IMR-90 (cell line): ENCODE measurements around the gene PTPRF. TPM values are rescaled to one million over a fixed set of nuclear protein-coding genes. Genes with fewer than 3 reads are reported as not detected.

ENCODE experiments used
- ATAC-seq: fragments of 200-7000 bp; cut with Tn5 transposase; 2 replicates; pipeline ENCODE4 v1.9.1; 2020; ENCODE audit warnings: low read depth, mild to moderate bottlenecking, moderate library complexity
- BruUV-seq: library from RNA; stranded (reverse); fragments of 400-500 nt; replicated peaks from 2 replicates; lab custom pipeline; 2021; lab: Mats Ljungman, UMichigan
- CTCF ChIA-PET: fragments of 300-600 bp; formaldehyde crosslinking; extraction: SDS; loops from one replicate; lab custom pipeline; 2021; ENCODE audit warnings: antibody characterized with exemption; lab: Yijun Ruan, JAX
- POLR2A ChIA-PET: fragments of 300-600 bp; sonication (Branson Sonifier 250); formaldehyde crosslinking; loops from one replicate; lab custom pipeline; 2022; ENCODE audit warnings: antibody characterized with exemption; ENCODE audit not compliant: unreplicated experiment; lab: Charles Lee
- DNase-seq: peaks from one replicate; pipeline ENCODE4 v3.0.0; 2013
- H2AFZ ChIP-seq: replicated peaks from 2 replicates; pipeline ENCODE3; 2013; ENCODE audit warnings: low read length, mild to moderate bottlenecking; ENCODE audit not compliant: poor library complexity
- H2AK5ac ChIP-seq: 2 replicates; pipeline ENCODE4 v1.6.1; 2013; ENCODE audit warnings: low read depth, low read length, inconsistent platforms
- H2AK9ac ChIP-seq: replicated peaks from 2 replicates; pipeline ENCODE3; 2013; ENCODE audit warnings: mild to moderate bottlenecking, low read depth, low read length, moderate library complexity; ENCODE audit not compliant: poor library complexity
- H2BK120ac ChIP-seq: 2 replicates; pipeline ENCODE4 v1.6.1; 2013; ENCODE audit warnings: low read depth, low read length, inconsistent platforms
- H2BK15ac ChIP-seq: 3 replicates; pipeline ENCODE4 v1.6.1; 2013; ENCODE audit warnings: low read depth, low read length, inconsistent platforms
- H2BK20ac ChIP-seq: 2 replicates; pipeline ENCODE4 v1.6.1; 2013; ENCODE audit warnings: low read depth, mild to moderate bottlenecking, inconsistent platforms, low read length, moderate library complexity
- H2BK5ac ChIP-seq: 2 replicates; pipeline ENCODE4 v1.6.1; 2013; ENCODE audit warnings: mild to moderate bottlenecking, low read depth, low read length, inconsistent platforms; ENCODE audit not compliant: poor library complexity, severe bottlenecking
- H3K14ac ChIP-seq: replicated peaks from 2 replicates; pipeline ENCODE4 v1.6.1; 2013; ENCODE audit warnings: low read depth, low read length, inconsistent platforms
- H3K18ac ChIP-seq: 2 replicates; pipeline ENCODE4 v1.6.1; 2013; ENCODE audit warnings: low read depth, low read length, control low read depth
- H3K23ac ChIP-seq: 2 replicates; pipeline ENCODE4 v1.6.1; 2013; ENCODE audit warnings: low read depth, low read length, inconsistent platforms
- H3K27ac ChIP-seq: 2 replicates; pipeline ENCODE4 v1.5.1; 2013; ENCODE audit warnings: mild to moderate bottlenecking, control low read depth, low read length; ENCODE audit not compliant: insufficient read depth
- H3K27me3 ChIP-seq: 2 replicates; pipeline ENCODE4 v1.6.1; 2013; ENCODE audit warnings: low read length; ENCODE audit not compliant: control insufficient read depth, insufficient read depth
- H3K36me3 ChIP-seq: 2 replicates; pipeline ENCODE4 v1.6.1; 2013; ENCODE audit warnings: low read length, mixed read lengths; ENCODE audit not compliant: control insufficient read depth, insufficient read depth
- H3K4ac ChIP-seq: 2 replicates; pipeline ENCODE4 v1.6.1; 2013; ENCODE audit warnings: low read depth, low read length, inconsistent platforms
- H3K4me1 ChIP-seq: 2 replicates; pipeline ENCODE4 v1.6.1; 2013; ENCODE audit warnings: low read length, mixed read lengths; ENCODE audit not compliant: control insufficient read depth, insufficient read depth
- H3K4me2 ChIP-seq: 2 replicates; pipeline ENCODE4 v1.6.1; 2013; ENCODE audit warnings: low read depth, mild to moderate bottlenecking, control low read depth, low read length, moderate library complexity
- H3K4me3 ChIP-seq: 2 replicates; pipeline ENCODE4 v1.5.1; 2013; ENCODE audit warnings: low read depth, mild to moderate bottlenecking, control low read depth, low read length, moderate library complexity; ENCODE audit not compliant: insufficient read depth
- H3K56ac ChIP-seq: 2 replicates; pipeline ENCODE4 v1.6.1; 2013; ENCODE audit warnings: low read length, inconsistent platforms; ENCODE audit not compliant: insufficient read depth; ENCODE audit errors: extremely low read depth
- H3K79me1 ChIP-seq, 2 experiments: 2 replicates each; pipeline ENCODE4 v1.6.1; 2013; ENCODE audit warnings: low read length in 2 of 2, inconsistent platforms in 1 of 2, low read depth in 1 of 2
- H3K9ac ChIP-seq: 2 replicates; pipeline ENCODE4 v1.6.1; 2013; ENCODE audit warnings: low read depth, low read length, control low read depth
- H3K9me1 ChIP-seq: 2 replicates; pipeline ENCODE4 v1.6.1; 2013; ENCODE audit warnings: low read length, inconsistent platforms; ENCODE audit not compliant: insufficient read depth
- H3K9me3 ChIP-seq: 2 replicates; pipeline ENCODE4 v1.6.1; 2013; ENCODE audit warnings: low read length; ENCODE audit not compliant: control insufficient read depth, insufficient read depth
- H4K20me1 ChIP-seq: 2 replicates; pipeline ENCODE4 v1.6.1; 2013; ENCODE audit warnings: low read length, inconsistent platforms; ENCODE audit not compliant: insufficient read depth
- H4K5ac ChIP-seq: 2 replicates; pipeline ENCODE4 v1.6.1; 2013; ENCODE audit warnings: mild to moderate bottlenecking, low read depth, low read length, control low read depth
- H4K8ac ChIP-seq, 2 experiments: 2 replicates each; pipeline ENCODE4 v1.6.1; 2013; ENCODE audit warnings: low read depth in 2 of 2, low read length in 2 of 2, control low read depth in 1 of 2, inconsistent platforms in 1 of 2
- H4K91ac ChIP-seq: 2 replicates; pipeline ENCODE4 v1.6.1; 2013; ENCODE audit warnings: low read depth, low read length, inconsistent platforms; ENCODE audit not compliant: insufficient read depth
- BHLHE40 ChIP-seq: fragments of 150-350 bp; IDR thresholded peaks from 2 replicates; pipeline ENCODE4 v1.6.1; 2016; ENCODE audit warnings: mild to moderate bottlenecking, low read depth, low read length
- CEBPB ChIP-seq: IDR thresholded peaks from 2 replicates; pipeline ENCODE4 v1.6.1; 2012; ENCODE audit warnings: low read depth, low read length, improper control_type of control experiment
- CTCF ChIP-seq: conservative IDR thresholded peaks from 2 replicates; pipeline ENCODE4 v1.5.1; 2012; ENCODE audit warnings: mild to moderate bottlenecking, low read depth, low read length, improper control_type of control experiment
- FOS ChIP-seq: fragments of 150-350 bp; IDR thresholded peaks from 2 replicates; pipeline ENCODE4 v1.6.1; 2016; ENCODE audit warnings: low read depth, low read length
- RAD21 ChIP-seq: IDR thresholded peaks from 2 replicates; pipeline ENCODE4 v1.6.1; 2012; ENCODE audit warnings: low read length, improper control_type of control experiment
- RFX5 ChIP-seq: IDR thresholded peaks from 2 replicates; pipeline ENCODE4 v1.8.0; 2012; ENCODE audit warnings: low read depth, mild to moderate bottlenecking, low read length, moderate library complexity
- WGBS, 2 experiments: methylation state at CpG; one replicate each; pipeline versions ENCODE4 v1.1.5 to v1.1.7; 2013; ENCODE audit warnings: missing lambda C conversion rate in 2 of 2; ENCODE audit not compliant: insufficient read length in 1 of 2; ENCODE audit errors: extremely low coverage in 2 of 2; 5-methylcytosine and 5-hydroxymethylcytosine counted together
- dilution Hi-C: fragments of 300-500 bp; cut with HindIII; formaldehyde crosslinking; loops from one replicate; pipeline ENCODE4 v1.14.3; 2018; ENCODE audit warnings: low sequenced_read_pairs; ENCODE audit not compliant: unreplicated experiment
- in situ Hi-C: fragments of 300-500 bp; cut with MboI; formaldehyde crosslinking; loops from 3 replicates; pipeline ENCODE4 v1.14.3; 2019; ENCODE audit warnings: low sequenced_read_pairs, inconsistent platforms, mixed read lengths
- intact Hi-C: fragments of 100-400 bp; cut with micrococcal nuclease; formaldehyde crosslinking; loops from 2 replicates; pipeline ENCODE4 v1.10.0; 2022
- polyA plus RNA-seq, 3 experiments: library from polyadenylated mRNA; depleted of rRNA; stranded (reverse); fragments of >200 nt; gene quantifications; 2 replicates each; pipeline ENCODE4 v1.2.3, GENCODE V29; 2012; ENCODE audit warnings: low replicate concordance in 1 of 3
- total RNA-seq: library from RNA; depleted of rRNA; stranded (reverse); fragments of >200 nt; gene quantifications from 2 replicates; pipeline ENCODE4 v1.2.3, GENCODE V29; 2012

The PTPRF gene
- total and polyA plus RNA-seq, 2 of the 4 experiments (the other 2 are of a cell fraction): 25.8 to 92.3 TPM

- no peak overlapping the region for H3K27ac ChIP-seq
- no peak overlapping the region for H2BK15ac ChIP-seq
- H3K27me3 ChIP-seq: no peaks in the 10 kb centered on the region
- H3K9me1 ChIP-seq: peaks cover 21% of the 10 kb centered on the region
- no peak overlapping the region for H3K23ac ChIP-seq
- no peak overlapping the region for H3K4me3 ChIP-seq
- TF ChIP-seq RAD21: no peak
- no peak for TF ChIP-seq BHLHE40
- TF ChIP-seq FOS: no peak
- TF ChIP-seq CEBPB: no peak
- no peak for TF ChIP-seq RFX5
- TF ChIP-seq CTCF: no peak
- H3K36me3 ChIP-seq: peaks cover 24% of the 10 kb centered on the region
- H2BK20ac ChIP-seq: no peak overlapping the region
- dilution Hi-C loops: no loop called here
- no peak overlapping the region for H4K5ac ChIP-seq
- H3K56ac ChIP-seq: no peak overlapping the region
- H4K20me1 ChIP-seq: peaks cover 70% of the 10 kb centered on the region
- H2AK5ac ChIP-seq: no peak overlapping the region
- intact Hi-C loops: no loop called here
- ATAC-seq (no peak), DNase-seq (no peak)
- H2BK5ac ChIP-seq: no peak overlapping the region
- H3K4ac ChIP-seq: no peak overlapping the region
- no peak overlapping the region for H3K9ac ChIP-seq
- CTCF ChIA-PET: no interaction called here
- in situ Hi-C loops: loop anchor here (25.0 kb wide), 1 partner anchor 419 kb away; the partner anchor contains the start of genes ATP6V0B and DPH2
- H4K8ac ChIP-seq: no peak overlapping the region
- peaks cover 4% of the 10 kb centered on the region; the same call in 1 of the 2 replicates for H3K4me1 ChIP-seq
- no peak overlapping the region for H3K18ac ChIP-seq
- peaks cover 42 to 97% of the 10 kb centered on the region in 2 experiments for H3K79me1 ChIP-seq
- H3K14ac ChIP-seq: no peak overlapping the region
- no TSS peak for BruUV-seq
- 94% methylated on average over 3 of the region's 8 CpGs; no CpG with 5 or more reads in 1 of the 2 experiments for WGBS, 2 experiments
- no peak overlapping the region for H3K4me2 ChIP-seq
- no peak overlapping the region for H4K91ac ChIP-seq
- POLR2A ChIA-PET: no interaction called here
- no peak overlapping the region for H2BK120ac ChIP-seq
- no peak overlapping the region for H2AK9ac ChIP-seq
- no peak overlapping the region for H2AFZ ChIP-seq
- no peaks in the 10 kb centered on the region for H3K9me3 ChIP-seq
Observed at GRCh38 chr1:43543567-43543966, 12.9 kb downstream of the PTPRF start.
